Urinary bladder (tissue), 4 donors: ENCODE measurements around the gene INSM1. TPM values are rescaled to one million over a fixed set of nuclear protein-coding genes. Genes with fewer than 3 reads are reported as not detected.

Experiments used
- DNase-seq: peaks from one replicate; pipeline ENCODE4 v3.0.0-alpha.2; 2015; ENCODE audit errors: extremely low spot score
- H3K27ac ChIP-seq: one replicate; pipeline ENCODE4 v1.5.1; 2013; ENCODE audit warnings: low read depth, mild to moderate bottlenecking, moderate library complexity
- H3K36me3 ChIP-seq: one replicate; pipeline ENCODE4 v1.6.1; 2013; ENCODE audit warnings: mild to moderate bottlenecking, moderate library complexity; ENCODE audit not compliant: insufficient read depth
- H3K4me1 ChIP-seq: one replicate; pipeline ENCODE4 v1.6.1; 2013; ENCODE audit warnings: mild to moderate bottlenecking, moderate library complexity; ENCODE audit not compliant: insufficient read depth
- H3K4me3 ChIP-seq: one replicate; pipeline ENCODE4 v1.5.1; 2013; ENCODE audit warnings: low read depth, low read length
- WGBS: extraction: QIAGEN DNeasy Blood & Tissue Kit; methylation state at CpG from one replicate; pipeline ENCODE4 v1.1.7; 2013; 5-methylcytosine and 5-hydroxymethylcytosine counted together
- polyA plus RNA-seq: library from polyadenylated mRNA; stranded (reverse); fragments of 200-250 nt; gene quantifications from one replicate; pipeline ENCODE4 v1.2.3, GENCODE V29; 2013
- total RNA-seq: library from RNA; depleted of rRNA; stranded (reverse); fragments of >200 nt; gene quantifications from one replicate; pipeline ENCODE4 v1.2.3, GENCODE V29; 2014
- donor health status: healthy with polysubstance abuse.
- donor health status: healthy.

INSM1 gene
- total and polyA plus RNA-seq, 2 donors: 0.04 TPM; not detected in 1

DNA sequence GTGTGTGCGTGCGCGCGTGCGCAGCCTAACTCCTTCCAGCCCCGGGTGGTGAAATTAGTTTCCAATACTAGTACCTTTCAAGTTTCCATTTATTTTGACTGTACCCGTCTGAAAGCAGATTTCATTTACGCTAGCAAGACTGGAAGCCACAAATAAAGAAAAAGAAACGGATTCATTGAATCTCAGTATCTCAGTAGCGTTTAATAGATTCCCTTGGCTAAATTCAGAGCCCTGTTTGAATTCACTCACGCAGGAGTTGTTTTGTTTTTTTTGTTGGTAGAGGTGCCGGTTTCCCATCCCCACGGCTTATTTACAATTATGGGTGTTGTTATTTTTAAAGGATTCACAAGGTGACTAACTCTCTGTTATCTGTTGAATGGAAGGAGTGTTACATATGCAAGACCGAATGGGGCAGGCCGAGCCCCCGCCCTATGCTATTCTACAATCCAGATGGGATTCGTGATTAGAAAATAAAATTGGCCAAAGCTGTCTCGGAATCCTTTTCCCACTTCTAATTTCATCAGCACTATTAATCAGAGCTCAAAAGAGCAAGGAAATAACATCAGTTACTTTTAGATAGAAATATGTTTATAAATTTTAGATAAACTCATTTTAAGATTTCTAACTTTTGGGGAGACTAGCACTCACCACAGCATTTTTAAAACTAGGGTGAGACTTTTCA is 2.3 kb upstream of the INSM1 start:
- Histone ChIP-seq H3K4me3 (no peak overlapping the region), H3K4me1 (peaks cover 12% of the 10 kb centered on the region), H3K27ac (no peak overlapping the region), H3K36me3 (no peaks in the 10 kb centered on the region)
- WGBS: 8% methylated on average over 18 of the region's 18 CpGs
- no peak for DNase-seq

DNA sequence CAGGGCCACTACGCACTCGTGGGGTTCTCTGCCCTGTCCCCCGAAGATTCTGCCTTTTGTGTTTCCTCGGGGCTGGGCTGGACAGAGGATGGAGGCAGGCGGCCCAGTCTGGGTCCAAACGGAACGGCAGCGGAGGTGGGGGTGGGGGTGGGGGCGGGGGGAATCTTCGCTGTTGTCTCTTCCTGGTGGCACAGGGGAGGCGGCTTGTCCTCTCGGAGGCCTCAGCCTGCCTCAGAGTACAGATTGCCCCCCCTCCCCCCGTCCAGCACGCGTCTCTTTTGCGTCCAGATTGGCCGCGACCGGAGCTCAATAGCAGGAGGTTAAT is 1.4 kb upstream of the INSM1 start:
- no peak overlapping the region for H3K4me3 ChIP-seq
- 4% methylated on average over 19 of the region's 19 CpGs for WGBS

DNA sequence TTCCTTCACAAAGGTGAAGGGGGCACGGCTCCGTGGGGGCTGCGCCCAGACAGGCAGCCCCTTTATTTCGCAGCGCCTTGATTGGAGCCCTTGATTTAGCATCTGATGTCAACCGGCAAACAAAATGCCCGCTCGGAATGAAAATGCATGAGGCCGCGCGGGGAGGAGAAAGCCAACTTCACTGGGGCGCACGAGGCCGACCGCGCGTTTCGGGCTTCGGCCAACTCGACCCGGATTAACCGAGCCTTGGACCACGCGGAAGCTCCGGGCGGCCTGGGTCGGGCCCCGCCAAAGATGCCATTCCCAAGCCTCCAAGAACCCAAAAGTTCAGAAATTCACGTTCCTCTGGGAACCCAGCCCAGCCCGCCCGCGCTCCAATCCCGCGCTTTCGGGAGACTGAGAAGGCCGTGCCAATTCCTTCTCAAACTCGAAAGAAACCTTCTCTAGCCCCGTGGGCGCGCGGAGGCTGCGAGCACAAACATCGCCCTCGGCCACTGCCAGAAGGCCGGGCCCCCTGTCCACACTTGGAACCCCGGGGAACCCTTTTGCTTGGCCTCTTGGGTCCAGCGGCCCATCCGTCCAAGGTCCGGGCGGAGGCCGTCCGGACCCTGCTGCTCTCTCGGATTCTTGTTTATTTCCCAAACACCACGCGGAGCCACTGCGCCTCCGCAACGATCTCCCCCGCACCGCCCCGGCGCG is 879 bp upstream of the INSM1 start:
- peak overlapping the region; percentile 53 for H3K4me3 ChIP-seq

More for the DNA sequence above, 1.4 kb upstream of the INSM1 start:
- no peaks in the 10 kb centered on the region for H3K36me3 ChIP-seq
- H3K27ac ChIP-seq: no peak overlapping the region
- peaks cover 12% of the 10 kb centered on the region for H3K4me1 ChIP-seq
- DNase-seq: no peak

DNA sequence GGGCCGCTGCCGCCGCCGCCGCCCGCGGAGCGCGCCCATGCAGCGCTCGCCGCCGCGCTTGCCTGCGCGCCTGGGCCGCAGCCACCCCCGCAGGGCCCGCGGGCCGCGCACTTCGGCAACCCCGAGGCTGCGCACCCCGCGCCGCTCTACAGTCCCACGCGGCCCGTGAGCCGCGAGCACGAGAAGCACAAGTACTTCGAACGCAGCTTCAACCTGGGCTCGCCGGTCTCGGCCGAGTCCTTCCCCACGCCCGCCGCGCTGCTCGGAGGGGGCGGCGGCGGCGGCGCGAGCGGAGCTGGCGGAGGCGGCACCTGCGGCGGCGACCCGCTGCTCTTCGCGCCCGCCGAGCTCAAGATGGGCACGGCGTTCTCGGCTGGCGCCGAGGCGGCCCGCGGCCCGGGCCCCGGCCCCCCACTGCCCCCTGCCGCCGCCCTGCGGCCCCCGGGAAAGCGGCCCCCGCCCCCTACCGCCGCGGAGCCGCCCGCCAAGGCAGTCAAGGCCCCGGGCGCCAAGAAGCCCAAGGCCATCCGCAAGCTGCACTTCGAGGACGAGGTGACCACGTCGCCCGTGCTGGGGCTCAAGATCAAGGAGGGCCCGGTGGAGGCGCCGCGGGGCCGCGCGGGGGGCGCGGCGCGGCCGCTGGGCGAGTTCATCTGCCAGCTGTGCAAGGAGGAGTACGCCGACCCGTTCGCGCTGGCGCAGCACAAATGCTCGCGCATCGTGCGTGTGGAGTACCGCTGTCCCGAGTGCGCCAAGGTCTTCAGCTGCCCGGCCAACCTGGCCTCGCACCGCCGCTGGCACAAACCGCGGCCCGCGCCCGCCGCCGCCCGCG is 730 bp downstream of the INSM1 start:
- DNase-seq: no peak
- H3K4me1 ChIP-seq: peaks cover 12% of the 10 kb centered on the region
- under 1% methylated on average over 130 of the region's 130 CpGs for WGBS
- H3K36me3 ChIP-seq: no peaks in the 10 kb centered on the region
- peak overlapping the region; percentile 53 for H3K4me3 ChIP-seq
- no peak overlapping the region for H3K27ac ChIP-seq

More for the DNA sequence above, 879 bp upstream of the INSM1 start:
- DNase-seq: no peak
- no peak overlapping the region for H3K27ac ChIP-seq
- under 1% methylated on average over 63 of the region's 63 CpGs for WGBS
- peaks cover 12% of the 10 kb centered on the region for H3K4me1 ChIP-seq
- H3K36me3 ChIP-seq: no peaks in the 10 kb centered on the region

DNA sequence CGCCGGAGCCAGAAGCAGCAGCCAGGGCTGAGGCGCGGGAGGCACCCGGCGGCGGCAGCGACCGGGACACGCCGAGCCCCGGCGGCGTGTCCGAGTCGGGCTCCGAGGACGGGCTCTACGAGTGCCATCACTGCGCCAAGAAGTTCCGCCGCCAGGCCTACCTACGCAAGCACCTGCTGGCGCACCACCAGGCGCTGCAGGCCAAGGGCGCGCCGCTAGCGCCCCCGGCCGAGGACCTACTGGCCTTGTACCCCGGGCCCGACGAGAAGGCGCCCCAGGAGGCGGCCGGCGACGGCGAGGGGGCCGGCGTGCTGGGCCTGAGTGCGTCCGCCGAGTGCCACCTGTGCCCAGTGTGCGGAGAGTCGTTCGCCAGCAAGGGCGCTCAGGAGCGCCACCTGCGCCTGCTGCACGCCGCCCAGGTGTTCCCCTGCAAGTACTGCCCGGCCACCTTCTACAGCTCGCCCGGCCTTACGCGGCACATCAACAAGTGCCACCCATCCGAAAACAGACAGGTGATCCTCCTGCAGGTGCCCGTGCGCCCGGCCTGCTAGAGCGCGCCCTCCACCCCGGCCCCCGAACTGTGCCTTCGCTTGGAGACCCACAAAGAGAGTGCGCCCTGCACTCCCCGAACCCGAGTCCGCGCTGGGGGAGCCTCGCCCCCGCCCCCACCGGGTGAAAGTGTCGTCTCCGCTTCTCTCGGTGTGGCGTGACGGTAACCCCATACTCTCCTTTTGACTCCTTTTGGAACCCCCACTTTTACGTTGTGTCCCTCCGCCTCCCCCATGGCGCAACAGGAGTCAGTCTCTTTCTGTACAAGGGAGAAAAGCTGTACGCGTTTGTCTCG is 1.6 kb downstream of the INSM1 start:
- Histone ChIP-seq H3K27ac (no peak overlapping the region), H3K4me3 (peak overlapping the region; percentile 53), H3K36me3 (no peaks in the 10 kb centered on the region), H3K4me1 (peaks cover 12% of the 10 kb centered on the region)
- 1% methylated on average over 86 of the region's 86 CpGs for WGBS
- no peak for DNase-seq

DNA sequence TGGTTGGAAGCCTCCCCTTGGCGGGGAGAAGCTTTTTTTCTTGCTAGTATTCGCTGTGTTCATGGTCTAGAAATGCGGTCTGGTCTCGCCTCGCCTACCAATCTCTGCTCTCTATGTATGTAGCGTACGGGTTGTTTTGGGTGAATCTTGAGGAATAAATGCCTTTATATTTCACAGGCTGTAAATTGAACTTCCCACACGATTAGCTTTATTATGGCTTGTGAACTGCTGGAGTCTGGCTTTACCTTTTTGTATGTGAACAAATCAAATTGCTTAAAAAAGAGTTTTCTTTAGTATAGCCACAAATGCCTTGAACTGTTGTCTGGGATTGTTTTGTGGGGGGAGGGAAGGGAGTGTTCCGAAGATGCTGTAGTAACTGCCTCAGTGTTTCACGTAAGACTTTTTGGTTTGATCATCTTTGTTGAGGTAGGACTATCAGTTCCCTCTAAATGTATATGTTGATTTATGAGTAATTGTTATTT is 2.2 kb downstream of the INSM1 start:
- H3K36me3 ChIP-seq: no peaks in the 10 kb centered on the region
- DNase-seq: no peak
- 7% methylated on average over 10 of the region's 10 CpGs for WGBS
- H3K4me3 ChIP-seq: no peak overlapping the region
- H3K4me1 ChIP-seq: peaks cover 12% of the 10 kb centered on the region
- no peak overlapping the region for H3K27ac ChIP-seq

DNA sequence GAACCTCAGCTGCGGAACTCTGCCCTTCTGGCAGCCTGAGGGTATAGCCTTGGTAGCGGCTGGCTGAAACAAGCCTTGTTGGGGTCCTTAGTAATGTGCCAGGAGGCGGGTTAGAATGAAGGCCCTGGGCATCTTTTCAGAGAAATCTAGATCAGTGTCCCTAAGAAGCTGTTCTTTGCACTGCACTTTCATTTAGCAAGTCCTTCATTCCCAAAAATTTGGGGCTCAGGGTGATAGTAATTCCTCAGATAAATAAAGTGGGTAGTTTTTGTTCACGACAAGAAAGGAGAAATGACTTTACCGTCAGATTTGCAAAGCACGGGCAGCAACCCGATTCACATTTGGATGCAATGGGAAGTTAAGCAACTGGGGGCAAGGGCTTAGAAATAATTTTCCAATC is 3.2 kb downstream of the INSM1 start:
- no peaks in the 10 kb centered on the region for H3K36me3 ChIP-seq
- H3K4me1 ChIP-seq: peaks cover 12% of the 10 kb centered on the region
- H3K27ac ChIP-seq: no peak overlapping the region
- DNase-seq: no peak
- 23% methylated on average over 7 of the region's 7 CpGs for WGBS
- no peak overlapping the region for H3K4me3 ChIP-seq

DNA sequence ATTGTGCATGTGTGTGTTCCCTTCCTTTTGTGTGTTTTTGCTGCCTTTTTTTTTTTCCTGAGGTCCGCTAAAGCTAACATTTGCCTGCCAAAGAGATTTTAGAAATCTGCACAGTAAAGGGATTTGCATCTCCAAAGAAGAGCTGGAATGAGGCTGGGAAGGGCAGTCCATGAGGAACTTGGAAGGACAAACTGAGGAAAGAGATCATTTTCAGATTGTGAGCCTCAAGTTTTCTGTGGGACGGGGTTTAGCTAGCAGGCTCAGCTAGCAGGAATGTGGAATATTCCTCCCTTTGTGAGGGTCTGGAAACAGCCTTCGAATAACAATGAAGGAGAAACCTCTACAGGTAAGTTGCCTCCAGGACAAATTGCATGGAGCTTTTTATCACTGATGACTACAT is 3.8 kb downstream of the INSM1 start:
- no peak overlapping the region for H3K4me3 ChIP-seq
- DNase-seq: no peak
- no peaks in the 10 kb centered on the region for H3K36me3 ChIP-seq
- 23% methylated on average over 3 of the region's 3 CpGs for WGBS
- no peak overlapping the region for H3K27ac ChIP-seq
- peaks cover 12% of the 10 kb centered on the region for H3K4me1 ChIP-seq

DNA sequence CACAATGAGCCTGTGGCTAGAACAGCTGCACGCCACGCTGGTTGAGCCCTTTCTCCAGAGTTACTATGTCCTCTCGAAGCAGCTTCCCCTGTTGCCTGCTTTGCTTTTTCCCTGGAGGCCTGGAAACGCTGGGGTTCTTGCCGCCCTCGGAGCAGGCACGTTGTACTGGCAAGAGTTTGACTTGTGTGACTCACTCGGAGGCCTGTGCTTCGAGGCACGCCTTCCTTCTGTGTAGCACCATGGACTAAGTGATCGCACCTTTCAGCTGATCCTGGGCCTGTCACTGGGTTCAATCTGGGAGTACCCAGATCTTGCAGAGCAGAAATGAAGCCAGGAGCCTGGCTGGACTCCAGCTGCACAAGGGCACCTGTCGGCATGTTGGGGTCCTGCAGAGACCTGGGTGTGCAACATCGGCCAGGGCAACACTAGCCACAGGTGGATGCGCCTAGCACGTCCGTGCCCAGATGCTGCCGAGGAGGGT is 5.2 kb downstream of the INSM1 start:
- H3K36me3 ChIP-seq: no peaks in the 10 kb centered on the region
- H3K4me1 ChIP-seq: peaks cover 5% of the 10 kb centered on the region
- no peak overlapping the region for H3K4me3 ChIP-seq
- WGBS: 54% methylated on average over 17 of the region's 17 CpGs
- H3K27ac ChIP-seq: no peak overlapping the region
- DNase-seq: no peak

DNA sequence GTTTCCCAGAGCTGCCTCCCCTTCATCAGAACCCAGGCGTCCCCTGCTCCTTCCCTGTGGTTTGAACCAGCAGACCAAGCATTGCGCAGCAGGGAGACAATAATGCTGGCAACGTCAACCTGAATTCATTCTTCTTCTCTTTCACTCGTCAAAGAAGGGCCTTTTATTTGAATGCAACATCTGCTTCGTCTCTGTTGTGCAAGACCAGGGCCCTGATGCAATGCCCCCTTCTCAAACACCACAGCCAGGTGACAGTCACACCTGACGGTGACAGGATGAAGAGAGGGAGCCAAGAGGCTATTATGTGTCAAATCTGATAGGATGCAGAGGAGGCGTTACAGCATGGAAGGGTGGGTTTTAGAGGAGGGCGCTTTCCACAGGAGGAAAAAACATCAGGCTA is 8.0 kb downstream of the INSM1 start:
- DNase-seq: no peak
- no peaks in the 10 kb centered on the region for H3K4me1 ChIP-seq
- H3K36me3 ChIP-seq: no peaks in the 10 kb centered on the region
- WGBS: 56% methylated on average over 8 of the region's 8 CpGs
- no peak overlapping the region for H3K27ac ChIP-seq
- H3K4me3 ChIP-seq: no peak overlapping the region

DNA sequence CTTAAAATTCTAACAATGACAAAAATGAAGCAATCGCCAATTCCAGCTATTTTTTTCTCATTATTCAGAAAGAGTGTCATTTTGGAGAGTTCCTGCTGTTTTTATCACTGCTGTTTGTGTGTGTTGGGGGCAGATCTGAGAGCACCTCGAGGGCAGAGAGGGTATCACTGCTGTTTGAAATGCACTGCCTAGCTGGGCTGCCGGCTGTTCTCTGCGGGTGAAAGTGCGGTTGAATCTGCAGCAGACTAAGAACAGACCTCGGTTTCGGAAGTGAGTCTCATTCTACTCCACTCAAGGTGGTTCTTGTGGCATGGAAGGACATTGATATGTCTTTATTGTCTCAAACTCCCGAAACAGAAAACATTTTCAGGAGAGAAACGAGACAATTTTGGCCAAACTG is 18.3 kb downstream of the INSM1 start:
- WGBS: 74% methylated on average over 9 of the region's 9 CpGs
- no peaks in the 10 kb centered on the region for H3K36me3 ChIP-seq
- no peak overlapping the region for H3K27ac ChIP-seq
- H3K4me3 ChIP-seq: no peak overlapping the region
- no peaks in the 10 kb centered on the region for H3K4me1 ChIP-seq
- no peak for DNase-seq

DNA sequence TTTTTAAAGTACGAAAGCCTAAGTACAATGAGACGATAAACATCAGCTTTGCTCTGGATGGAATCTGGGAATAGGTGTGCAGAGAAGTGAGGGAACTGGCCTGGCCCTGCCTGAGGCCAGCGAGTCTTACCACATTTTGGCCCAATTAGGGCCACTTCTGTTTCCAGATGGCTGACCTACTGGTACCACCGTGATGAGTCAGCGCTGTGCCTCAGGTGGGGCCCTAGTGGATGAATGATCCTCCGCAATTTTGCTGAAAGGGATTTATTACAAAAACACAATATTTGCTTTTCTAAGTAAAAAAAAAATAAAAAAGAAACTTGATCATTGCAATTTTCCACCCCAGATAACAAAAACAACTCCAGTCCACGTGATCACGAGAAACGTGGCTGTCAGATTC is 22.5 kb downstream of the INSM1 start:
- Histone ChIP-seq H3K4me3 (no peak overlapping the region), H3K36me3 (no peaks in the 10 kb centered on the region), H3K27ac (no peak overlapping the region), H3K4me1 (no peaks in the 10 kb centered on the region)
- DNase-seq: no peak
- 97% methylated on average over 9 of the region's 9 CpGs for WGBS

DNA sequence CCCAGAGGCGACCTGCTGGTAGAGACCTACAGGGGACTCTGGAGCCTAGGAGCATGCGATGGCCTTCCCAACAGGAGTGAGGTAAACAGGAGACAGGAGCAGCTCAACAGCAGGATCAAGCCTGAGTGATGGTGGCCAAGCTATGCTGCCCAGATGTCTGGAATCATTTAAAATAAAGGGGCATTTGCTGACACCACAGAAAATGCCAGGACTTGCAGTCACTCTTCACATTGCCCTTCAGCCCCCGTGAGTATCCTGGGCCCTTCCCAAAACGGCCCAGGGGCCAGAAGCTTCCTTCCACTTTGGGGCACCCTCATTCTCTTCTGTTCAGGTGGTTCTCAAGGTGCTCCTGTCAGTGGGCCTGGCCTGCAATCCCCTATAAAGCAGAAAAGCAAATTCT is 23.2 kb downstream of the INSM1 start:
- H3K4me1 ChIP-seq: no peaks in the 10 kb centered on the region
- H3K36me3 ChIP-seq: no peaks in the 10 kb centered on the region
- no peak overlapping the region for H3K4me3 ChIP-seq
- no peak overlapping the region for H3K27ac ChIP-seq
- 95% methylated on average over 4 of the region's 4 CpGs for WGBS
- no peak for DNase-seq
